ENCODE measurements around the gene ASTN2.

The ASTN2 gene

GRCh38 chr9:116382053-116382452, 1032.8 kb downstream of the ASTN2 start:
- TF ChIP-seq, protein P1, sequence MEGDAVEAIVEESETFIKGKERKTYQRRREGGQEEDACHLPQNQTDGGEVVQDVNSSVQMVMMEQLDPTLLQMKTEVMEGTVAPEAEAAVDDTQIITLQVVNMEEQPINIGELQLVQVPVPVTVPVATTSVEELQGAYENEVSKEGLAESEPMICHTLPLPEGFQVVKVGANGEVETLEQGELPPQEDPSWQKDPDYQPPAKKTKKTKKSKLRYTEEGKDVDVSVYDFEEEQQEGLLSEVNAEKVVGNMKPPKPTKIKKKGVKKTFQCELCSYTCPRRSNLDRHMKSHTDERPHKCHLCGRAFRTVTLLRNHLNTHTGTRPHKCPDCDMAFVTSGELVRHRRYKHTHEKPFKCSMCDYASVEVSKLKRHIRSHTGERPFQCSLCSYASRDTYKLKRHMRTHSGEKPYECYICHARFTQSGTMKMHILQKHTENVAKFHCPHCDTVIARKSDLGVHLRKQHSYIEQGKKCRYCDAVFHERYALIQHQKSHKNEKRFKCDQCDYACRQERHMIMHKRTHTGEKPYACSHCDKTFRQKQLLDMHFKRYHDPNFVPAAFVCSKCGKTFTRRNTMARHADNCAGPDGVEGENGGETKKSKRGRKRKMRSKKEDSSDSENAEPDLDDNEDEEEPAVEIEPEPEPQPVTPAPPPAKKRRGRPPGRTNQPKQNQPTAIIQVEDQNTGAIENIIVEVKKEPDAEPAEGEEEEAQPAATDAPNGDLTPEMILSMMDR (conservative IDR thresholded peaks at IDR 0.05) = no peak
- no peak overlapping the region for H3K27ac ChIP-seq

DNA sequence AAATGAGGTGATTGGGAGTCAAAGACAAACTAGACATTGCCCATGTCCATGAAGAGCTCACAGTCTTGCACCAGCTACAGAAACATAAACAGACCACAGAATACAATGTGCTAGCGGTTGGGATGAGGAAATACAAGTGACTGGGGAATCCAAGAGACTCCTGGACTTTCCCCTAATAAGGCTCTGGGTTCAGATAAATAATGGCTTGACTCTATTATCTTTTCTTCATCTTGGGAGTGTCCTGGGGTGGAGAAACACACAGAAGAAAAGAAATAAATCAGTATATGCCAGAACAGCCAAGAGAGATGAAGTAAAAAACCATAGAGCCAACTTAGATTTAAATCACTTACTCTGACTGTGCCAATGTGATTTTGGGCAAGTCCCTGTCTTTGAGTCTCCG, 1033.5 kb downstream of the ASTN2 start:
- TF ChIP-seq, protein P1 (conservative IDR thresholded peaks at IDR 0.05) = no peak
- no peak overlapping the region for H3K27ac ChIP-seq

GRCh38 chr9:116380496-116380995, 1034.3 kb downstream of the ASTN2 start:
- TF ChIP-seq, protein P1 (conservative IDR thresholded peaks at IDR 0.05) = no peak

DNA sequence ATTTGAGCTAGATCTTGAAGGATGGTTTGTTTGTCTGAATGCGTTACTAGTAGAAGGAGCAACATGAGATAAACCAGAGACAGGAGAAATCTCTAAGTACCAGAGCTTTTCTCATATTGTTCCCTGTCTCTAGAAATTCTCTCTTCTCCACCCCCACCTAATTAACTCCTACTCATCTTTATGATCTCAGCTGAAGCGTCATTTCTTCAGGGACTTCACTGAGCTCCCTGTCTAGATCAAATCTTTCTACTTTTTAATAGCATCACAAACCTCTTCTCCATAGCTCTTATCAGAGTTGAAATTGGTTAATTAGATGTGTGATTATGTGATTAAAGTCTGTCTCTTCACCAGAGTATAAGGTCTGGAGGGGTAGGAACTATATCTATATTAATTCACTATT, 1035.0 kb downstream of the ASTN2 start:
- TF ChIP-seq, protein P1 (conservative IDR thresholded peaks at IDR 0.05) = no peak
- no peak overlapping the region for H3K27ac ChIP-seq

More at GRCh38 chr9:116380496-116380995, 1034.3 kb downstream of the ASTN2 start:
- no peak overlapping the region for H3K27ac ChIP-seq

DNA sequence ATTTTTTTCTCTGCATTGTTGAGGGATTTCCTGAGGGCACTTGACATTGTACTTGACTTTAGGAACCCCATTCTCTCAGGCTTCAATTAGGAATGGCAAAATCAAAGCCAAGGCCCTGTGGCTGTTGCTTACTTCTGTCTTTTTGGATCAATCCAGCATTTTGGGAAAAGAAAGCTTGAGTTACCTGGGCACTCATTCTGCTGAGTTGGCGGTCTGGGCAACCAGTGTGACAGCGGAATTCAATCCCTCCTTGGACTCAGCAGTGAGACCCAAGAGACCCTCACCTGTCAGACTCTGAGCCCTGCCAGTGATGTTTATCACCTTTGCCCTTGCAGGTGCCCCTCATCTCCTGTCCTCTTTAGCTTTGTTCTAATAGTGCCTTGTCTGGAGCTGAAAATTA, 1036.0 kb downstream of the ASTN2 start:
- TF ChIP-seq, protein P1 (conservative IDR thresholded peaks at IDR 0.05) = no peak
- H3K27ac ChIP-seq = no peak overlapping the region

DNA sequence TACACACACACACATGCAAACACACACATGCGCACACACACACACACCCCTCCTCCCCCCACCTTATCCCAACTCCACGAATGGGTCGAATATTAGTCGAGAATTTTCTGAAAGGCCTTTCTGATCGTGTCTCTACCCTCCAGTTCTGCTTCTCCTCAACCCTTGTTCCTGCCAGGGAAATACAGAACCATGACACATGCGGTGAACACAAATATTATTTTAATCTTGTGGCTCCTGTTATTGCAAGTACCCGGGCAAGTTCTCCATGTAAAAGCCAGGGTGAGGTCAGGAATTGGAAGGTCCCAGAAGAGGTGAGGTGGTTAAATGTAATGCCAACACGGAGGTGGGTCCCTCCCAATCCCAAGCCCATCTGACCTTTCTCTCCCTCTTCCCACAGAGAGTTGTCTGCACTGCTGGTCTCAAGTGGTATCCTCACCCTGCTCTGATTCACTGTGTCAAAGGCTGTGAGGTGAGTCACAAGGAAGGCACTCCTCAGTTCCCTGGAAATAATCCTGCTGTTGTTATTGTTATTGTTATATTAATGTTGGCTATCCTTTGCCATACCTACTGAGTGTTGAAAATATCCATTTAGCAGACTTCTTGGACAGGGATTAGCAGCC, 1037.6 kb downstream of the ASTN2 start:
- no peak overlapping the region for H3K27ac ChIP-seq
- TF ChIP-seq, protein P1 (conservative IDR thresholded peaks at IDR 0.05) = no peak

All from VCaP (cell line).